Measurements from ENCODE around the gene CACNG4. TPM values are rescaled to one million over a fixed set of nuclear protein-coding genes. Genes with fewer than 3 reads are reported as not detected.

The CACNG4 gene
- total RNA-seq, 1 donor from 2014 or later = not detected

DNA sequence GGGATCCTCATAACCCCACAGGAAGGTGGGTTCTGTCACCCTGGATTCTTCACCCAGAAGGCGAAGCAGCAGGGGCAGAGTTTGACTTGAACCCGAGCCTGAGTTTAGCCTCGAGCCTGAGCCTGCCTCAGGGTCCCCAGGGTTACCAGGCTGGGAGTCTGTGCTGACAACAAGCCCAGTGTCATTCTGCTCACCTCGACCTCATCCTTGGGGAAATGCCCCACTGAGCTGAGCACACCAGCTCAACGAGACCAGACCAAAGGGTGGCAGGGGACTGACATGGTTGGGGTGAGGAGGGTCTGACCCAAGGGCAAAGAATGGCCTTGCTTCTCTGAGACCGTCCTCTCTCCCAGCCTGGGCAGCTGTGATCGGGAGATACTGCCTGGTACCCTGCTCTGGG is 20.2 kb downstream of the CACNG4 start:
- DNase-seq (ENCODE audit: low read depth in 2 of 2) = no peak

DNA sequence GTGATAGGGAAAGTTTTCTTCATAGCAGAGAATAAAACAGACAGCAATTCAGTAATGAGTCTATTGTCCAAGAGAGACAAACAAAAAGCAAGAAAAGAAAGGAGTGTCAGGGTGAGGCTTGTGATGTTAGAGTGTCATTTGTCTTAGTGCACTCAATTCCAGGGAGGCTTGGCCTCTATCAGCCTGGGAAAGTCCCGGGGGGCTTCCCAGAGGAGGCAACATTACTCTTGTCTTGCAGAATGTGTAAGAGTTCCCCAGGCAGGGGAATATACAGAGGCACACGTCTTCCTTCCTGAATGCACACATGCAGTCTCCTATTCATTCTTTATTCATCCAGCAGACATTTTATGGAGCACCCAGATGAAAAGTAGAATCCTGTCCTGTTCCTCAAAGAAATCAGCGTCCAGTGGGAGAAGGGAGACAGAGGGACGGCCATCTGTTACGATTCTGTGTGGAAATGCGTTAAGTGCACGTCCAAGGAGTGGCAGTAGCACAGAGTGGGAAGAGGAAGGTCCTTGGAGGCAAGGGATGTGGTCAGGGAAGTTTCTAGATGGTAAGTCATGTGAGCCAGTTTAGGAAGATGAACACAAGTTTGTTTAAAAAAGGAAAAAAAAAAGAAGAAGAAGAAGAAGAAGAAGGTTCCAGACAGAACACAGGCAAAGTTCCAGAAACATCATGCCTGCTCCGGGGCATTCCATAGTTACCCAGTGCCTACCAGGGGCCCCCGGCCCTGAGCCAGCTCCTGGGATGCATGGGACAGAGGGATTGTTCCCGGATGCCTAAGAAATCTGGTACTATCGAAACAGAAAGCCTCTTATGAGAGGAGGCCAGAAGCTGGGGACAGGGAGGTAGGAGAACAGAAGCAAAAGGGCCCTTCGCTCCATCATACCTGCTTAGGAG is 21.1 kb downstream of the CACNG4 start:
- no peak for DNase-seq (ENCODE audit: low read depth in 2 of 2)

DNA sequence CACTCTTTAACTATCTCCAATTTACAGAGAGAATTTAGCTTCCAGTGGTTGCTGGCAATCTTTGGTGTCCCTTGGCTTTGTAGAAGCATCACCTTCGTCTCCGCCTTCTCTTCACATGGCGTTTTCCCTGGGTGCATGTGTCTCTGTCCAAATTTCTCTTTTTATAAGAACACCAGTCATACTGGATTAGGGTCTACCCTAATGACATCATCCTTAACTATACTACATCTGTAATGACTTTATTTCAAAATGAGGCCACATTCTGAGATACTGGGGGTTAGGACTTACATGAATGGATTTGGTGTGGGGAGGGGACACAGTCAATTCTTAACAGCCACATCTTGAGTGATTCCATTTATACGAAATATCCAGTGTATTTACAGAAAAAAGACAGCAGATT is 22.2 kb downstream of the CACNG4 start:
- DNase-seq (ENCODE audit: low read depth in 2 of 2) = no peak

DNA sequence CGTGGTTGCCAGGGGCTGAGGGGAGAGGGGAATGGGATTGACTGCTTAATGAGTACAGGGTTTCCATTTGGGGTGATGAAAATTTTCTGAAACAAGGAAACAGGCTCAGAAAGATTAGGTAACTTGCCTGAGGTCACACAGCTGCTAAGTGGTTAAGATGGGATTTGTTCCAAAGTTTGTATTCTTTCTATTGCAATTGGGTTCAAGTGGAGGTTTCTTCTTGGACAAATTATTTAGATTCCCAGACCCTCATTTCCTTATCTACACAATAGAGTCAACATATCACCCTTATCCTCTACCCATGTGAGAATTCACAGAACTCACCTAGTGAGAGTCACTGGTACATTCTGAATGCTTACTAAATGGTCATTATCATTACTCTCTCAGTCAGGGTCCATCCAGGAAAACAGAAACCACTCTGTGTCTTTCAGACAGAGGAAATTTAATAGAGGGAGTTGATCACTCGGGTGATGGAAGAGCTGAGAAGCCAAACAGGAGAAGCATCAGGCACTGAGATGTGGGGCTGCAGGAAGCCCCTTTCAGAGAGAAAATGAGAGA is 22.6 kb downstream of the CACNG4 start:
- DNase-seq (ENCODE audit: low read depth in 2 of 2) = no peak

DNA sequence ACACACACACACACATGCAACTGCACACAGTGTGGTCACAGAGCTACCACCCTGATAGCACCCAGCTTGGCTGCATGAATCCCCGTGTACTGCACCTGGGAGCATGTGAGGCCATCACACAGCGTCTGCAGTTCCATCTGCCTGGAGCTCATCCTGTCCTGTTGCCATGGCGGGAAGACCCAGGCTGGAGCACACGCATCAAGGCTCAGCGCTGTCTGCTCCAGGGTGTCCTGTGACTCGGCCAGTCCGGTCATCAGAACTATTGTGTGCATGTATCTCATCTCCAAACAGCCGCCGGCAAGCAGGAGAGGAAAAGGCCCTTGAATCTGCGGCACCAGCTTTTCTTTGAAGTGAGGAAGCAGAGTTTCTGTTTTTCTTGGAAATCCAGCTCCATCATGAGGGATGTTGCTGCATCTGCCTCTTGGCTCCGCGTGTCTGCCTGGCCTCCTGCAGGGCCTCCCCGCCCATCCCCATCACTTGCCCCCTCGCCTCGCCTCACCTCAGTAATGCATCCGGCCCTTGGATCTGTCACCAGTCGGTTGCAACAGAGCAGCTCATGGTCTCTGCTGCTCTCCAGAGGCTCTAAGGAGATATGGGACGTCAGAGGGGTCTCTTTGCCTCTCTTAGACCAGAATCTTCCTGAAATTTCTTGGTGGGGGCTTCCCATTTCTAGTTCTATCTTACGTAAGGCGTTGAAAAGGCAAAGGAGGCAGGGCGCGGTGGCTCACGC is 23.7 kb downstream of the CACNG4 start:
- no peak for DNase-seq (ENCODE audit: low read depth in 2 of 2)

DNA sequence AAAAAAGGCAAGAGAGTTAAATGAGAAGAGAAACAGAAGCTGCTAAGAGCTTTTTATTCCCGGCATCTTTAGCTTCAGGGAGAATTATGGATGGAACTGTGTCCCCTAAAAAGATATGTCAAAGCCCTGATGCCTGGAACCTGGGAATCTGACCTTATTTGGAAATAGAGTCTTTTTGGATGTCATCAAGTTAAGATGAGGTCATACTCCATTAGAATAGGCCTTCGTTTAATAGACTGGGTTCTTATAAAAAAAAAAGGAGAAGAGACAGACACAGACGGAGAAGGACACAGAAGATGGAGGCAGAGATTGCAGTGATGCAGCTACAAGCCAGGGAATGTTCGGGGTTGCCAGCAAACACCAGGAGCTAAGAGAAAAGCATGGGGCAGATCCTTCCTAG is 24.6 kb downstream of the CACNG4 start:
- DNase-seq (ENCODE audit: low read depth in 2 of 2) = no peak

DNA sequence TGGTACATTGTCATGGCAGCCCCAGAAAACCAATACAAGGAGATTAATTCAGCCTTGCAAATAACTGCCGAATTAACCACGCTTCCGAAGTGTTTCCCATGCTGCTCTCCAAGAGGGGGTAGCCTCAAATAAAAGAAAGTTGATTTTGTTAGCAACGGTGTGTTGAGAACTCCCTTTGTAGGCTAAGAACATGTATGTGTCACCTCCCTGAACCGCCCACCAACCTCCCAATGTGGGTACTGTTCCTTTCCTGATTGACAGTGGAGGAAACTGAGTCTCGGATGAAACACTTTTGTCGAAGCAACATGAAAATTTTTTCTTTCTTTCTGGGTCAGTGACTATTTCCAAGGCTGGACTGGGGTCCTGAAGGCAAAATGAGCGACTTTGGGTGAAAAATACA is 25.1 kb downstream of the CACNG4 start:
- DNase-seq (ENCODE audit: low read depth in 2 of 2) = no peak

DNA sequence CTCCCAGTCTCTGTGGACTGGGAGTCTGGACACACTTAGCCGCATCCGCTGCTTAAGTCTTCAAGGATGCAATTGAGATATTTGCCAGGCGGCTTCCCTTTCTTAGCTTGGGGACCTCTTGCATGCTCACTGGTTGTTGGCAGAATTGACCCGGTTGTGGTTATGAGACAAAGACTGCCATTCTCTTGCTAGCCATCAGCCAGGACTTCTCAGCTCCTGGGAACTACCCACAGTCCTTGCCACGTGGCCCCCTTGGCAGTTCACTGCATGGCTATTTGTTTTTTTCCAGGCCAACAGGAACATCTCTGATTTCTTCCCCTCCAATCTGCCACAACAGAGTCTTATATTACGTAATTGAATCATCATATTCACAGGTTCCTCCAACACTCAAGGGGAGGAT is 25.5 kb downstream of the CACNG4 start:
- DNase-seq (ENCODE audit: low read depth in 2 of 2) = no peak

DNA sequence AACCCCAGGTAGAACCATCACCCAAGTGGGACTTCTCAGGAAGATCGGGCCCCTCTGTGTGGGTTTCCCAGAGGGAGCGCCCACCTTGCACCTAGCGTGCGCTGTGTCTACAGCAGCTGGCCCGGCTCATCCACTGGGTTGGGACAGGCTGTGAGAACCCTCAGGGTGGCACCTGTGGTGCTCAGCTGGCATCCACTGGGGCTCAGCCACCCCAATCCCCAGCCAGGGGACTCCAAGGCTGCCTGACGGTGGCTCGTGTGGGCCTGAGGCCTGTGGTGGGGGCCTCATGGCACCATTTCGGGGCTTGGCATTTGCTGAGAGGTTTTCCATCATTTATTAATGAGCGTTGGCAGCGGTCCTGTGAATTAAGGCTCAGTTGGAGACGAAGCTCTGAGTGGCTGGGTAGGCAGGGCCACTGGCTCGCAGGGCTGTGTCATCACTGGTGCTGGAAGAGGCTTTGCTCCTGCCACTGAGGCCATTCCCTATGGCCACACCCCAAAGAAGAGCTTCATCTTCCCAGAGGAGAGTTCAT is 28.5 kb downstream of the CACNG4 start:
- DNase-seq (ENCODE audit: low read depth in 2 of 2) = no peak

DNA sequence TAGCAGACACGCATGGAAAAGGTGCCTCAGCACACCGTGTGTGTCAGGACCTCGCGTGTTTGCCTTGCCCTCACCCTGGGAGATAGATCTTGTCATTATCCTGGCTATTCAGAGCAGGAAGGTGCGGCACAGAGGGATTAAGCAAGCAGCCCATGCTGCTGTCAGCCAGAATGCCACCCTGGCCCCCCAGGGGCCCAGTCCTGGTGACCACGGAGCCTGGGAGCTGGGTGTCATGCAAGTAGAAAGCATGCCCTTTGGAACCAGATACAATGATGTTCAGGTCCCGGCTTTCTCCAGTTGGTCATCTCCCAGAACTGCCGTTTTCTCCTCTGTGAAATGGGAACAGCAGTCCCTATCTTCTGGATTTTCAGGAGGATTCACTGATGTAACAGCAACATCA is 29.9 kb downstream of the CACNG4 start:
- DNase-seq (ENCODE audit: low read depth in 2 of 2) = no peak

DNA sequence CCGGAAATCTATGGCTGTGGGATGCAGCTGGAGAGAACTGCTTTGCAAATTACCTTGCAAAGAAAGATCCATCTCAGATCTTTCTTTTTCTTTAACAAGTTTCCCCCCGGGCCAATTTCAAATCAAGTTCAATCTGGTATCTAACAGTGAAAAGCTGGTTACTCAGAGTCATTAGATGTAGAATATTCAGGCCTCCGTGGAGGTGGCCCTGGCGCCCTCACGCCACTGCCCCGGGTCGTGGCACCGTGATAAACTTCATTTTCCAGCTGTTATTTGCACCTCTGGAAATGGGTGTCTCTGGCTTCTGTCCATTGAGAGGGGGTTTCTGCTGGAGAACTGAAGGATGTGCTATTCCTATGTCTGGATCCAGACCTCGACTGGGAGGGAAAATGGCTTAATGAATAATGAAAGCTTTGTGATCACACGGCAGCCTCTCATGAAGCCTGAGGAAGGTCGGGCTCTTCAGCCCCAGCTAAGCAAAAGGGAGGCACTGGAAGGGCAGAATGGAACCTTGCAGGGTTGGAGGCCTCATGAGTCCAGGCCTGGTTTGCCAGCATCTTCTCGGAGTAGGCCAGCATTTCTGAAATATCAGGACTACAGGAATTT is 30.5 kb downstream of the CACNG4 start:
- DNase-seq (ENCODE audit: low read depth in 2 of 2) = no peak

DNA sequence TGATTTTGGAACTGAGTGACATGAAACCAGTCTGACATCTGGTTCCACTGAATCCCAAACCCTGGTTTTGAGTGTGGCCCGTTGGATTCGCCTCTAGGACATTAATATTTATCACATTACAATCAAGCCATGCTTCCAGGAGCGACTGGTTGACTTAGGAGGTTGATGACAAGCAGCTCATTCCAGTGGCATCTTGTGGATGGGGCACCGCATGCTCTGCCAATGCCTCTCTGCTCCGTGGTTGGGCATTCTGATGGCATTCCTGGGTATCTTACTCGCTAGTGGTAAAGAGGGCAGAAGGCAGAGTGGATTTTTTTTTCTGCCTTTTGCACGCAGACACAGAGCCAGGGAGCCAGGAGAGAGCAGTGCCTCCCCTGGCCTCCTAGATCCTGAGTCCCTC is 31.4 kb downstream of the CACNG4 start:
- no peak for DNase-seq (ENCODE audit: low read depth in 2 of 2)

DNA sequence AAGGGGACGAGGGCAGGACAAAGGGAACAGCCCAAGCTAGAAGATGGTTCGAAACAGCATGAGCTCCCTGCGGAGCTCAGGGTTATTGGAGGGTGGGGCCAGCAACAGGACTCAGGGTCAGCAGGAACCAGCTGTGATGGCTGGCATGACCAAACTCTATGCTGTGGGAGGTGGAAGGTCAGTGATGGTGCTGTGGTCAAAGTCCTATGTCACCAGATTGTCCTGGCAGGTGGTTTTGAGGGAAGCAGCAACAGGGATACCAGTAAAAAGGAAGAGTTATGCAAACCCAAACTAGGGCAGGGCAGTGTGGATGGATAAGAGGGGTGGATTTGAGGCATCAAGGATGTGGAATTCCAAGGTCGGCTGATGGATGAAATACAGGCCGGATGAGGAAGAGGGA is 32.4 kb downstream of the CACNG4 start:
- no peak for DNase-seq (ENCODE audit: low read depth in 2 of 2)

DNA sequence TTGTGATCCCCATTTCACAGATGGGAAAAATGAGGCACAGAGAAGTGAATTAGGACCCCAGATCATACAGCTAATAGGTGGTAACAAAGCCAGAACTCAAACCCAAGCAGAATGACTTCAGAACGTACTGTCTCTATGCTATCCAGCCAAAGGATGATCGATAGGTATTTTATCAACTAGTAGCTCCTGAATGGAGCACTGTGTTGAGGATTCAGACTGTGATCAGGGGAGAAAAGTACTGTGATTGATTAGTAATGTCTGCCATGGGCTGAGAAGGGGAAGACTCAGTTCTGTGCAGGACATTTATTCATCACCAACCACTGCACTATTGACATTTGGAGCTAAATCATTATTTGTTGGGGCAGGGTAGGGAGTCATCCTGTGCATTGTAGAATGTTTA is 38.7 kb downstream of the CACNG4 start:
- no peak for DNase-seq (ENCODE audit: low read depth in 2 of 2)

DNA sequence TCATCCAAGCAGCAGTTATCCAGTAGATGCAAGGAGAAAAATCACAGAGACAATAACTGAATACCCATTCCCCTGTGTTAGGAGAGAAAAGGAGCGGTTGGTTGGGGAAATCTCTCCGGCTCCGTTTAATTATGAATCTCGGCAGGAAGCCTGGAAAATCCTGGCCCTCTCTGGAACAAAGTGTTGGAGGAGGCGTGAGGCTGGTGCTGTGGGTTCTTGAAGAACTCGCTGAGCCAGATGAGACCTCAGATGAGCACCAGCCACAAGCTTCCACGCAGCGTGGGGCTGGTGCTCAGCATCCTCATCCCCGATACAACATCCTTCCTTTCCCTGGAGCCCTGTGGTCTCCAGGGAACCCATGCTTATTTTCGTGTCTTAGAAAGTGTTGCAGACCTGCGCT is 39.7 kb downstream of the CACNG4 start:
- no peak for DNase-seq (ENCODE audit: low read depth in 2 of 2)

DNA sequence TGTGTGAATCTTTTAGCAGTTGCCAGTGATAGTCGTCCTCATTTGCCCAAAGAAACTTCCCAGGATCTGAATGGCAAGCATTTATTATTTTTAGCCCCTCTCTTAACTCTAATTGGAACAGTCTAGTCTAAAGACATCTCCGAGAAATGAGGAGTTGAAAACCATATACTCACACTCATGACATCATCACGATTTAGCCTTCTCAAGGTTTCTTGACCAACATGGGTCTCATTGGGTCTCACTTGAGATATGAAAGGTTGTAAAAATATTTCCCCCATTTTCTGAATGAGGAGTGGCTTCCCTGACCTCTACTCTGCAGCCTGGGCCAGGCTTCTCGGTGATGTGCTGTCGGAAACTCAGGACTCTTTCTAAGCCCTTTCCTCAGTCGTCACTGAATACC is 42.8 kb downstream of the CACNG4 start:
- no peak for DNase-seq (ENCODE audit: low read depth in 2 of 2)

DNA sequence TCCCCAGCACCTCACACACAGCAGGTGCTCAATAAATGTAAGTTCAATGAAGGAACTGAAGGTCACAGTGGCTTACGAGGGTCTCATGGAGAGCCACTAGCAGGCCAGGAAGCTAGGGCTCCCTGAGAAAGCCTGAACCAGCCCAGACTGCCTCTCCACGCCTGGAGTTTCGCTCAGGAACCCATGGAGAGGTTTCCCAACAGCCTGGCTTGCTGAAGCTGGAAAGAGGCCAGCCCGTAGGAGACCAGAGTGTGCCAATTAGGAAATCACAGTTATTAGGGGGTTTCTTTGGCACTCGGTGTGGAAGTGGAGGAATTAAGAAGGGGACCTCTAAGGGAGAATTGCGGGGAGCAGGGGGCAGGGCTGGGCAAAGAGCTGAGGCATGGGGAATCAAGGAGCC is 43.6 kb downstream of the CACNG4 start:
- no peak for DNase-seq (ENCODE audit: low read depth in 2 of 2)

DNA sequence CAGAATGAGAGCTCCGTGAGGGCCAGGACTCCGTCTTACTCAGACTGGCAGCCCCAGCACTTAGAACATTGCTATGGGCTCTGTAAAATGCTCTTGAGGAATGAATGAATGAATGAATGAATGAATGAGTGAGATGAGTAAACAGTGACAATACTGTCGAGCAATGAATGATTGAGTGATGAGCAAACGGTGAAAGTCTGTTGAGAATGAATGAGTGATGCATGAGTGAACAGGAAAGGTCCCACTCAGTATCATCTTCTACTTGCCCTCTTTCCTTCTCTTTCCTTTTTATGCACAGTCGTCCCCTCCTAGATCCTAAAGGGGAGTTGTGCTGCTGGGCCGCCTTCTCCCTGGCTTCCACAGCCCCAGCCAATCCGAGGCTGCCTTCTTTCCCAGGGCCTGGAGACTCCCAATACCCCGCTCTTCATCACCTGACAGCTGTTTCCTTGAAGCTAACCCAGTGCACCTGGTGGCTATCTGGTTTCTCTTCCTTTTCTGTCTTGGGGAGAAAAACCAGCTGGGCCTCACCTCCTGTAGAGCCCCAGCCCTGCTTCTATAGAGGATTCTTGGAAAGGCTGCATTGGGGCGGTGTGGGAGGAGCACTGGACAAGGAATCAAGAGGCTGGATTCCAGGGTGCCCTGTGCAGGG is 47.1 kb downstream of the CACNG4 start:
- no peak for DNase-seq (ENCODE audit: low read depth in 2 of 2)

DNA sequence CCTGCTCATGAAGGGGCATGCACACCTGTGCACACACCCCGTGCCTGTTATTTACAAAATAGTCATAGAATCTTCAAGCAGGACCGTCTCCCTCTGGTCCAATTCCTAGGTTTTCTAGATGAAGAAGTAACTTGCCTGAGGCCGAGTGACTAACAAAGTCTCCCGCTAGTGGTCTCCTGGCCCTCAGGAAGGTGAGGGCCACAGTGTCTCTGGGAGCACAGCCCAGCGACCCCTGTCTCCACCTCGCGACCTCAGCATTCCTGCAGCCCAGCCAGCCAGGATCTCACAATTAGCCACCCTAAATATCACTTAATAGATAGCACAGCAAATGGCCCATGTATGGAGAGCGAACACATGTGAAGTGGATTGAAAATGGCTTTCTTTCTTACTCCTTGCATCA is 49.4 kb downstream of the CACNG4 start:
- no peak for DNase-seq (ENCODE audit: low read depth in 2 of 2)

DNA sequence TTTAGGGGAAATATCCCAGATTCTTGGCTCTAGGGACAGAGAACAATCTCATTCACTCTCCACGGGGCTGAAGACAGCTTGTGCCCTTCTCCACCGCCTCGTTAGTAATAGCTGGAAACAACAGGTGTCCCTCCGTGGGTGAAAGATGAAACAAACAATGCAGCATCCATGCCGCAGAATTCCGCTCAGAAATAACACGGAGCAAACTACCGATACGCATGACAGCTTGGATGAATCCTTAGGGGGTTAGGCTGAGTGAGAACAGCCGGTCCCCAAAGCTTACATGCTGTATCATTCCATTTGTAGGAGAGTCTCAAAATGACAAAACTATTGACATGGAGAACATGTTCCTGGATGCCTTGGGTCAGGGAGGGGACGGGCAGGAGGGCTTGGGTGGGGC is 50.5 kb downstream of the CACNG4 start:
- no peak for DNase-seq (ENCODE audit: low read depth in 2 of 2)

DNA sequence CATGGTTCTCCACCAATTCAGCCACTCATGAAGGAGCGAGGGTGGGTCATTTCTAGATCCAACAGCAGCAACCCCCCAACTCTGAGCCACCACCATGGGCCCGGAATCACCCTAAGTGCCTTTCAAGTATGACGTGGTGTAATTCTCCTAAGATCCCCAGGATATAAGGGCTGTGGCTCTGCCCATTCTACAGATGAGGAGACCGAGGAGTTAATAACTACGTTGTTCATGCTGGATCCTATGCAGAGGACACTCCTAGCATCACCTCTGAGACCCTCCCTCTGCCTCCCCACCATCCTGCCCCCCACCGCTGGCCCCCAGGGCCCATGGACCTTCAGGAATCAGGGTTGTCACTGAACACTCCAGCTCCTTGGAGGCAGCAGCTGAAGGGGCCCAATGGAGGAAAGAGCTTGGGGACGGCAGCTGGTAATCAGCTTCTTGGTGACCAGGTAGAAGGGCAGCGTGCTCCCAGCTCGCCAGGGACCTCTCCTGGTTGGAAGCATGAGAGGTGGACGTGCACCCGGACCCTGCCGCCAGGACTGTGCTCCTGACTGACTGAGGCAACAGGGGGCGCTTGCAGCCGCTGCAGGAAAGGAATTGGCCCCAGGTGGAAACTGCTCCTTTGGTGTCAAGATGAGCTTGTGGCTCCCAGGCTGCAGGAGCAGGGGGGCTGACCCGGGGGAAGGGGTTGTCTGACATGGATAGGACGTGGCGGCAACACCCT is 51.7 kb downstream of the CACNG4 start:
- DNase-seq (ENCODE audit: low read depth in 2 of 2) = no peak
